GM21825 (cell line): ENCODE results near the gene OR6C65.

ENCODE experiments used
- ATAC-seq: cut with Tn5 transposase; IDR thresholded peaks from one replicate; pipeline ENCODE4 v1.9.1; 2021; ENCODE audit warnings: mild to moderate bottlenecking, moderate library complexity; ENCODE audit not compliant: unreplicated experiment

OR6C65 gene

DNA sequence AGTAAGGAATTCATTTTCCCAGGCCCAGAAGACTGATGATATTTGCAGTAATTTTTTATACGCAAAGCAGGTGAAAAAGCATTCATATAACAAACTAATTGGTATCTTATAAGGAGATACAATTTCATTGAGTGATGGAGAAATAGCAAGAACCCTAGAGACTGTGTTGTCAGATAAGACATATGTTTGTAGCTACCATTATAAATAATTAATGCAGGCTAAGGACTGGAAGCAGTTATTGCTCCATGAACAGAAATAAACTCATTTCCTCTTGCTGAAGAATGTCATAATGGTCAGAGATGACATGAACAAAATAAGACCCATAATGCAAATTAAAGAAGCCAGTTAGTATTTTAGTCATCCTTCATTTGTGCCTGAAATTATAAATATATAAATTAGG is 45.0 kb downstream of the OR6C65 start:
- no peak for ATAC-seq

DNA sequence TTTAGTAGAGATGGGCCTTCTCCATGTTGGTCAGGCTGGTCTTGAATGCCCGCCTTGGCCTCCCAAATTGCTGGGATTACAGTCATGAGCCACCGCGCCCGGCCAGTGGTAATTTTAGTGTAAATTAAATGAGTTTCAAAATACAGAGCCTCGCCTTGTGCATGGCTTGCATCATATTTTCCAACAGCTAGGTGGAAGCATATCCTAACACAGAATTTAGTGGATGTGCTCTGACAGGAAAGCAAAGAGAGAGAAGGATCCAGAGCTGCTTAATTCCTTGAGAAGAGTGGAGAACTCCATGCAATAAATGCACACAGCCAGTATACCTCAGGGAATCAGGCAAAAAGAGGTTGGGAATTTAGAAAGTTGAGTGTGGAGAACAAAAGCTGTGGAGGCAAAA is 46.0 kb downstream of the OR6C65 start:
- no peak for ATAC-seq

DNA sequence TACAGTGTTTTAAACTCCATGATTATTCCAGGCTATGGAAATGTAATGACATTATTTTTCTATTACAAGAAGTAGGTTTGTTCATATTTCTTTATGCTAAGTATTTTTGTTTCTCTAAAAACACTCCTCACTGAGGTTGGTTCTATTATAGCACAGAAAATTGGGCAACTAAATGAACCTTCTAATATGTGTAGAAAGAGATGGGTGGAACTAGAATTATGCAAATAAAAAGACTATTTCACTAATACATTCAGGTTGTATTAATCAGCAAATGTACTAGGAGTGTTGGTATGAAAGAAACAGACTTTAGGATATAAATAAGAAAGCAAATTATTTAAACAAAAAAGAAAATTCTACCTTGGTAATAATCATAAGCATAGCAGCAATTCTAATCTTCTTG is 48.5 kb downstream of the OR6C65 start:
- ATAC-seq = no peak
